Measurements from ENCODE around the gene CCDC88B.

The CCDC88B gene

DNA sequence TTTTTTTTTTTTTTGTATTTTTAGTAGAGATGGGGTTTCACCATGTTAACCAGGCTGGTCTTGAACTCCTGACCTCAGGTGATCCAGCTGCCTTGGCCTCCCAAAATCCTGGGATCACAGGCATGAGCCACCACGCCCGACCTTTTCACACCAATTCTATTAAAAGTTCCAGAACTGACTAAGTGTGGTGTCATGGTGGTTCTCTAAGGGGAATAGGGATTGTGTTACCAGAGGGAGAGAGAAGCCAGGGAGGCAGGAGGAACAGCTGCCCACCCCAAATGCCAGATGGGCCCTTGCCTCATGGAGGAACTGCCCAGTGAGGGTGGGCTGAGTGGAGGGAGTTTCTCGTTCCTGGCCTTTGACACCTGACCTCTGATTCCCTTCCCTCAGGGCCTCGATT is 24.9 kb downstream of the CCDC88B start:
- no peak for DNase-seq

DNA sequence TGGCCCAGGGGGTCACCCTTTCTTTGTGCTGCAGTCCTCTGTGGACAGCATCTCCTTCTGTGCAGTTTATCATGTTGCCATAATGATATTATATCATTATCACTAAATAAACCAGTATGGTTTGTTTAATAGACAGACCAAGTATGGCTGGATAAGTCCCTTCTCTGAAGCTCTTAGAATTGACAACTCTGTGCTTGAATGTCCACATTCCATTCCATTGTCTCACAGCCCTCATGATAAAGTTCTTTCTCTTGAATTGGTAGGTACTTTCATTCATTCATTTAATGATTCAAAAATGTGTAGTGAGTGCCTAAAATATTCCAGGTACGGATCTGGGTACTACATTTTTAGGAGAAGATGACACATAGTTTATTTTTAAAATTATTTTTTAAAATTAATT is 26.7 kb downstream of the CCDC88B start:
- DNase-seq = no peak

DNA sequence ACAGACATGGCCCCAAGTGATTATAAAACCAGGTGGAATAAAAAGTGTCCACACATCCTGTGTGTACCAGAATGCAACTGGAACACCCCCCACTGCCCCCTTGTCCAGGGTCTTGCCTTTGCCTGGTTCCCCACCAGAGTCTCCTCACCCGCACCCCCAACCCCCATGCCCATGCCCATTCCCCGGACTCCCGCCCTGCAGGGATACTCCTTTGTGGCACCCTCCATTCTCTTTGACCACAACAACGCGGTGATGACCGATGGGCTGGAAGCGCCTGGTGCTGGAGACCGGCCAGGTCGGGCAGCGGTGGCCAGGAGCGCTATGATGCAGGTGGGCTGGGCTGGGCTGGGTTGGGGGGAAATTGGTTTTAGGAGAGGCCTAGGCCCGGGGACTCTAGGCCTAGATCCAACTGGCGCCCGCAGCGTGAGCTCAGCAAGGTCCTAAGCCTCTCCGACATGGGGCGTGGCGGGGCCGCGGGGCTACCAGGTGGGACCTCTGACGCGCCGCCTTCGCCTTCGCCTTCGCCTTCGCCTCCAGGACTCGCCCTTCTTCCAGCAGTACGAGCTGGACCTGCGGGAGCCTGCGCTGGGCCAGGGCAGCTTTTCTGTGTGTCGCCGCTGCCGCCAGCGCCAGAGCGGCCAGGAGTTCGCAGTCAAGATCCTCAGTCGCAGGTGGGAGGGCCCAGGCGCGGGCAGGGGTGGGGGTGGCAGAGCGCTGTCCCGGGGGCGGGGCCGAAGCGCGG is 28.1 kb downstream of the CCDC88B start:
- no peak for DNase-seq

- DNase-seq = no peak
These were observed 28.7 kb downstream of the CCDC88B start for GRCh38 chr11:64368673-64369074.

DNA sequence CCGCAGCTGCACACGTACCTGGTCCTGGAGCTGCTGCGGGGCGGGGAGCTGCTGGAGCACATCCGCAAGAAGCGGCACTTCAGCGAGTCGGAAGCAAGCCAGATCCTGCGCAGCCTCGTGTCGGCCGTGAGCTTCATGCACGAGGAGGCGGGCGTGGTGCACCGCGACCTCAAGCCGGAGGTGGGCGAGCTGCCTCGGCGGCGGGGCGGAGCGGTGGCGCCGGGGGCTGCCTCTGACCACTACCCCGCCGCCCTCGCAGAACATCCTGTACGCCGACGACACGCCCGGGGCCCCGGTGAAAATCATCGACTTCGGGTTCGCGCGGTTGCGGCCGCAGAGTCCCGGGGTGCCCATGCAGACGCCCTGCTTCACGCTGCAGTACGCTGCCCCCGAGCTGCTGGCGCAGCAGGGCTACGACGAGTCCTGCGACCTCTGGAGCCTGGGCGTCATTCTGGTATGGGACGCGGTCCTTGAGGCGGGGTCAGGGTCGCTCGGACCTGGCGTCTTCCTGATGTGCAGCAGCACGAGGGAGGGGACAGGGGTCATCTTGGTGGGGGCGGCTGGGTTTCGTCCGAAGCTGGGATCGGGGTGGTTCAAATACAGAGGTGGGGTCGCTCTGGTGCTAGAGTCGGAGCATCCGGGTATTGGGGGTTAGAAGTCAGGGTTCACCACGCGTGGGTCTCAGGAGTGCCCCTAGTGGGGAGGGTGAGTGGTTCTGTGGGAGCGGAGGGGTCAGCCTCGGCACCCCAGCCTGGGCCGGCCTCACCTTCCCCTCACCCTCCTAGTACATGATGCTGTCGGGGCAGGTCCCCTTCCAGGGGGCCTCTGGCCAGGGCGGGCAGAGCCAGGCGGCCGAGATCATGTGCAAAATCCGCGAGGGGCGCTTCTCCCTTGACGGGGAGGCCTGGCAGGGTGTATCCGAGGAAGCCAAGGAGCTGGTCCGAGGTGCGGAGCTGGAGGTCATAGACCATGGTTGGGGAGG is 29.7 kb downstream of the CCDC88B start:
- no peak for DNase-seq

DNA sequence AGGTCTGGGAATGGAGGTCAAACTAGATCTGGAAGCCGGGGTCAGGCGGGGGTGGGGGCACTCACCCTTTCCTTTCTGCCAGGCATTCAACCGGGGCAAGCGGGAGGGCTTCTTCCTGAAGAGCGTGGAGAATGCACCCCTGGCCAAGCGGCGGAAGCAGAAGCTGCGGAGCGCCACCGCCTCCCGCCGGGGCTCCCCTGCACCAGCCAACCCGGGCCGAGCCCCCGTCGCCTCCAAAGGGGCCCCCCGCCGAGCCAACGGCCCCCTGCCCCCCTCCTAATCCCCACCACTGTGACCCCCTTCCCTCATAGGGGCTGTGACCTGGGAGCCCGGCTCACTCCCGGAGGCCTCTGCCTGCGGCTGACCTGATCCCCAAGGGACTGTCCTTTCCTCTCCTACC is 31.2 kb downstream of the CCDC88B start:
- no peak for DNase-seq

- no peak for DNase-seq
These were observed 32.0 kb downstream of the CCDC88B start for GRCh38 chr11:64372021-64372420.

DNA sequence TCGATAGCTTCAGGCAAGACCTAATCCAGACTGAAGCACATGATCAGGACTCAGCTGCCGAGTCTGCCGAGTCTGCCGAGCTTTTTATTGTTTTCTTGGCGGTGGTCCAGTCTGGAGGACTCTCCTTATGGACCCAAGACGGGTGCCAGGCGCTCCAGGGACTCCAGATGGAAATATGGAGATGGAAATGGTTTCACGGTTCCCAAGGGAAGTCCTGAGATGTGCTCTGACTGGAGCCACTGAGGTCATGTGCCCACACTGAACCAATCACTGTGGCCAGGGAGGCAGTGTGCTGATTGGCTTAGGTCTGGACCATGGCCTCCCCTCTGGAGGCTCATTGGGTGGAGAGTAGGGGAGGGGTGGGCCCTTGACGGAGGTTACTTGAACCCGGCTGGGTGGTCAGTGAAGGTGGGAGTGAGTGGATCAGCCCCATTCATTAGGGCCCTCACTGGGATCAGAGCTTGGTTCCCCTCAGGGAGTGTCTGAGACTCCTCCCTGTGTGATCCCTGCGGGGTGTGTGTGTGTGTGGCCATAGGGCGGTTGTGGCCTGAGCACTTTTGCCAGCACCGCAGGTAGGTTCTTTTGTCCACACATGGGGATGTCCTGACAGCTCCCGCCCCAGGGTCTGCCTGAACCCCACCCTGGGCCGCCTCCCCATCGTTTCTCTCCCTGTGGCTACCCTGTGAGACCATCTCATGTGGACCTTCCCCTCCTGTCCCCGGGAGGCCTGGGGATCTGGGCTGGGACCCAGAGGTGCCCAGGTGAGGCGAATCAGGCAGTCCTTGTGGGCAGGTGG is 33.0 kb downstream of the CCDC88B start:
- DNase-seq = peak; percentile 99 to 100

GRCh38 chr11:64373598-64373974 is 33.6 kb downstream of the CCDC88B start:
- no peak for DNase-seq

GRCh38 chr11:64376071-64376470 is 36.1 kb downstream of the CCDC88B start:
- DNase-seq = no peak

DNA sequence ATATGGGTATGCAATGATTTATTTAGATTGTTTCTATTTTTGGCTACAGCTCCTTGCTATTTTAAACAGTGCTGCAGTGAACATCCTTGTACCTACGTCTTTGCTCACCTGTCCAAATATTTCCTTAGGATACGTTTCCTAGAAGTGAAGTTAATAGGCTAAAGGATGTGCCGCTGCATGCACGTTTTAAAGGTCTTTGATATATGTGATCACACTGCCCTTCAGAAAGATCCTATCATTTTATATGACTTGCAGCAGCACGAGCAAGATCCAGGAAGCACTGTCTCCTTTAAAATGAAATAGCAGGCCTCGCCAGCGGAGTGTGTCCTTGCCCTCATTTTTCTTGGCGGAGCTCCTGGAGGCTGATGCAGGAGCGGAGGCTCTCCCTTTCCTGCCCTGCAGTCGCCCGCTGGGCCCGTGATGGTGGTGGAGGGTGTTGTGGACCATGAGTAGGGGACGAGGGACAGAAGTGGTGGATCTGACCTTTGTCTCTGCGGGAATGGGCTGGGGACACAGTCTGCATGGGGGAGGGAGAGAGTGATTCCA is 38.4 kb downstream of the CCDC88B start:
- DNase-seq = no peak

DNA sequence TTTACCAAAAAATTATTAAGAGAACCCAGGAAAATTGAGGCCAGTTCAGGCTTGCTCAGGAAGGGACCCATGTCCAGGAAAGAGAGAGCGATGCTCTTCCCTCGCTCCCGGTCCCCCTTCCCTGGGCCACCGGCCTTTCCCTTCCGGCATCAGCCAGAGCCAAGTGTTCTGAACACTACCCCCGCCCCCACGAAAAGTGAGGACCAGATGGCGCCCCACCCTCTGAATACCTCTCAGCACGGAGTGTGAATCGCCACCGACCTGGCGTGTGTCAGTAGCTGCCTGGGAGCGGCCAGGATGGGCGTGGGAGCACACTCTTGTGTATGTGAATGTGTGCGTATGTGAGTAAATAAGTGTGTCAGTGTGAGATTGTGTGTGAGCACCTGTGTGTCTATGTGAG is 39.2 kb downstream of the CCDC88B start:
- peak; percentile 58 to 81 for DNase-seq

- no peak for DNase-seq
These were observed 40.1 kb downstream of the CCDC88B start for GRCh38 chr11:64379817-64380709.

DNA sequence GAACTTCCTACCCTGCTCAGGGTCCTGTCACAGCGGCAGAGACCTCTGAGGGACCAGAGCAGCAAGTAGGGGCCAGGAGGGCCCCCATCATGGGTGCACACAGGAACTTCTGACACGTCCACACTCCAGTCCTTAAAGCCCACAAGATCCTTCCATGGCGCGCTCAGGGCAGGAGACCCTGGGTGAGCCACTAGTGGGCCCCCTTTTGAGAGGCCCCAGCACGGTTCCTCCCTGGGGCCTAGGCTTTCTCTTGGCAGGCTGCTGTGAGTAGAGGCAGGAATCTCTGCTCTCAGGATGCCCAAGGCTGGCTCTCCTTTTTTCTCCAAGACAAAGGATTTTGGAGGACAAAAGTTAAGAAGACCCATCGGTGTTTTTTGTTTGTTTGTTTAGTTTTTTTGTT is 41.3 kb downstream of the CCDC88B start:
- DNase-seq = no peak

DNA sequence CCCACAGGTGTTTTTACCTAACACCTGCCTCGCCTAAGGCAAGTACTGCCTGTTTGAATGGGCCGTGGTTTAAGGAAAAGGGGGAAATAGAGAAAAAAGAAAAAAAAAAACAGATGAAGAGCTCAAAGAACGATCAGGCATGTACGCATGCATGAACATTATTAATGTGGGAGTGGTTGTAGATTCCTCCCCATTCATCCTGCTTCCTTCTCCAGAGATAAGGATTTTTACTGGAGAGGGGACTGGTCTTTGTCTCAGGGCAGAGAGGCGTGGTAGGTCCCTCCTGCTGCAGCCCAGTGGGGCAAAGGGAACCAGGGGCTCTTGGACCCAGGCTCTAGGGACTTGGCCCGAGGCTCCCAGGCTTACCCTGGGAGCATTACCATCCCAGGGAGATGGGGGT is 42.0 kb downstream of the CCDC88B start:
- no peak for DNase-seq

DNA sequence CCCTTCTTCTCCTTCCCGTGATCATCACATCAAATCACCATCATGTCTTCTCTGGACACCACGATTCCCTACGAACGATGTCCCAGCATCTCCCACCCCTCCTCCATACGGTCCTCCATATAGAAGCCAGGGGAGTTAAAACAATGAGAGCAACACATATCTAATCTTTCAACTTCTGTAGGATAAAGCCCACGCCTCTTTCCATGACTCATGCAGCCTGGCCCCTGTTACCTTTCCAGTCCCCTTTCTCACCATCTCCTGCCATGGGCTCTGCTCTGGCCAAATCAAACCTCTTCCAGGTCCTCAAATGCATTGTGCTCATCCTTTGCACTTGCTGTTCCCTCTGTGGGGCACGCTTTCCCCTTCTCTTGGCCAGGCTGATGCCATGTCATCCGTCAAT is 42.6 kb downstream of the CCDC88B start:
- no peak for DNase-seq

- no peak for DNase-seq
These were observed 43.6 kb downstream of the CCDC88B start for GRCh38 chr11:64383580-64383979.

GRCh38 chr11:64384028-64384737 is 44.2 kb downstream of the CCDC88B start:
- no peak for DNase-seq

DNA sequence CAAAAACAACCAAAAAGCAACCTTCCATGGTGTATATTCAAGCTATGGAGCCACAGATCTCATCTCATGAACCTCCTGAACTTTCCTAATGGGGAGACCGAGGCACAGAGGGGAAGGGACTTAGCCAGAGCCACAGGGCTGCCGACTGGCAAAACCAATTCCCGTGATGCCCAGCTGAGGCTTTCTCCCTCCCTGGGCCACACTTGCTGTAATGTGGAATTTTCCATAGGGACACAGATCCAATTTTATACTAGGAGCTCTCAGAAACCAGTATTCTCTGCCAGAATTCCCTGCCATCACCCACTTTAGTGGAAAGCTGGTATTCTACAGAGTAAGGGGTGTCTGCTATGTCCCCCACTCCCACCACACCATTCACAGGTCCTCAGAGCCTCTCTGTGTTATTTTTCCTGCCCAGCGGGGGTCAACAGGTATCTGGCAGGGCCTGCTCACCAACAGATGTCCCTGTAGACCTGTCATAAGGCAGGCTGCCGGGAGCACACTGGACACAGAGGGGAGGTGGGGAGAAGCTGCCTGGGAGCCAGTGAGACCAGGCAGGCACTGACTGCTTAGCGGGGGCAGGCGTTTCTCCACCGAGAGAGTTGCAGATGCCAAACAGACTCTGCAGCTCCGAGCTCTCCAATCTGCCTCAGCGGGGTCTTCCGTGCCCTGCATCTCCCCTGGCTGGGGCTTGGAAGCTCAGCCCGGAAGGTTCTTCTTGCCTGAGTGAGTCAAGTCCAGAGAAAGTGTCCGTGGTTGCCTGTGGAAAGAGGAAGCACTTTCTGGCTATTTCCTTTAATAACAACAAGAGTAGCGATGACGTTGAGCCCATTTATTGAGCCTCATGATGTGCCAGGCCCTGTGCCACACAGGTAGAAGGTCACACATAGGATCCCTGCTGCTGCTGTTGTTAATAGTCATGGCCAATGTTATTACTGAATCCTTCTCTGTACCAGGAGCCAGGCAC is 45.3 kb downstream of the CCDC88B start:
- peak; percentile 15 to 63 for DNase-seq
